Osteoblast (primary cell): ENCODE results near the gene PTPRN2. TPM values are rescaled to one million over a fixed set of nuclear protein-coding genes. Genes with fewer than 3 reads are reported as not detected.
"Not testable (repeated sequence)": the region's sequence is repeated elsewhere in the genome, so short reads cannot be mapped to it uniquely, and the experiment has no call there.

Experiments used
- DNase-seq: peaks from one replicate; pipeline ENCODE4 v3.0.0; 2011; ENCODE audit warnings: low spot score, mixed read lengths; ENCODE audit not compliant: insufficient read length; ENCODE audit errors: missing footprints
- H2AFZ ChIP-seq: 2 replicates; pipeline ENCODE4 v1.6.0; 2011; ENCODE audit warnings: mild to moderate bottlenecking, low read length
- H3K27ac ChIP-seq: 2 replicates; pipeline ENCODE4 v1.5.1; 2011; ENCODE audit warnings: mild to moderate bottlenecking, low read depth, low read length, moderate library complexity
- H3K27me3 ChIP-seq: 2 replicates; pipeline ENCODE4 v1.6.0; 2012; ENCODE audit warnings: mild to moderate bottlenecking, control low read depth, inconsistent platforms, low read length, moderate library complexity; ENCODE audit not compliant: insufficient read depth
- H3K36me3 ChIP-seq: 2 replicates; pipeline ENCODE4 v1.5.1; 2011; ENCODE audit warnings: mild to moderate bottlenecking, low read length, control low read depth, moderate library complexity; ENCODE audit not compliant: insufficient read depth
- H3K4me1 ChIP-seq: 2 replicates; pipeline ENCODE4 v1.5.1; 2011; ENCODE audit warnings: mild to moderate bottlenecking, low read length, control low read depth, moderate library complexity; ENCODE audit not compliant: insufficient read depth
- H3K4me2 ChIP-seq: 2 replicates; pipeline ENCODE4 v1.6.0; 2011; ENCODE audit warnings: mild to moderate bottlenecking, low read length; ENCODE audit not compliant: insufficient read depth
- H3K4me3 ChIP-seq: fragments of 200-600 bp; sonication (generic); 3 replicates; pipeline ENCODE4 v1.5.1; 2012; ENCODE audit warnings: mild to moderate bottlenecking, low read length, inconsistent platforms; ENCODE audit not compliant: insufficient read depth
- H3K79me2 ChIP-seq: 2 replicates; pipeline ENCODE4 v1.6.0; 2012; ENCODE audit warnings: mild to moderate bottlenecking, low read length, control low read depth, inconsistent platforms; ENCODE audit not compliant: insufficient read depth
- H3K9me3 ChIP-seq: 2 replicates; pipeline ENCODE4 v1.5.1; 2011; ENCODE audit warnings: low read depth, low read length, control low read depth
- H4K20me1 ChIP-seq: 2 replicates; pipeline ENCODE4 v1.6.0; 2012; ENCODE audit warnings: mild to moderate bottlenecking, low read length, control low read depth; ENCODE audit not compliant: insufficient read depth
- total RNA-seq: library from RNA; depleted of rRNA; stranded (reverse); fragments of >200 nt; gene quantifications from 2 replicates; pipeline ENCODE4 v1.2.3, GENCODE V29; 2012
- TF ChIP-seq, protein P1 (sequence below): IDR thresholded peaks from 2 replicates; pipeline ENCODE4 v1.5.1; 2011; ENCODE audit warnings: mild to moderate bottlenecking, low read depth, low read length, moderate library complexity; ENCODE audit errors: extremely low read depth

The PTPRN2 gene
- total RNA-seq, 1 donor = 0.36 TPM

DNA sequence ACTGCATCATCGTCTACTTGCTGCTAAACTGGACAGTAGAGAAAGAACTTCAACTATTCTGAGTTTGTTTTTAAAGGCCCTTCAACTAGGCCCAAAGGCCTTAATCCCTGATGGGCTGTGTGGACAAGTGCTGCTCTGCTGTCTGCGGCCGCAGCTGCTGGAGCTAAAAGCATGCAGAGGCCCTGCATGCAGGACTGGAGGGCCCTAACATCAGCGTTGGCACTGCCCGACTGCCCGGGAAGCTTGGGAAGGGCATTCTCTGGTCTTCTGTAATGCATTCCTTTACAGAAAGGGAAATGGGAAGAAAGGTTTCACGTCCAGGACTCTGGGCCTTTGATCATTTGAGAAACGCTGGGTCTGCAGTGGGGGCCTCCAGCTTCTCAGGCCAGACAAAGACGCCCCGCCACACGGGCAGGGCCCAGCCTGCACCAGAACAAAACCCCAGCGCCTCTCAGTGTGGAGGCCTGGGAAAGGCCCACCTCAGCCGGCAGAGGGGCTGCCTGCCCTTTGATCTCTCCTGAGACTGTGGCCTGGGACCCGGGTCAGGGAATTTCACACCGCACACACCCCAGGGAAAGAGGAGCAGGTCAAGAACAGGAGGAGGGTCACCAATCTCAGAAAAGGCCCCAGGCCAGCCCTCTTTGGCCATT lies 1021.5 kb downstream of the PTPRN2 start:
- H3K4me1 ChIP-seq = no peaks in the 10 kb centered on the region
- H3K79me2 ChIP-seq = no peaks in the 10 kb centered on the region
- H3K27me3 ChIP-seq = no peaks in the 10 kb centered on the region
- no peak overlapping the region for H3K27ac ChIP-seq
- no peak for DNase-seq
- no peak overlapping the region for H3K4me3 ChIP-seq
- TF ChIP-seq, protein P1, sequence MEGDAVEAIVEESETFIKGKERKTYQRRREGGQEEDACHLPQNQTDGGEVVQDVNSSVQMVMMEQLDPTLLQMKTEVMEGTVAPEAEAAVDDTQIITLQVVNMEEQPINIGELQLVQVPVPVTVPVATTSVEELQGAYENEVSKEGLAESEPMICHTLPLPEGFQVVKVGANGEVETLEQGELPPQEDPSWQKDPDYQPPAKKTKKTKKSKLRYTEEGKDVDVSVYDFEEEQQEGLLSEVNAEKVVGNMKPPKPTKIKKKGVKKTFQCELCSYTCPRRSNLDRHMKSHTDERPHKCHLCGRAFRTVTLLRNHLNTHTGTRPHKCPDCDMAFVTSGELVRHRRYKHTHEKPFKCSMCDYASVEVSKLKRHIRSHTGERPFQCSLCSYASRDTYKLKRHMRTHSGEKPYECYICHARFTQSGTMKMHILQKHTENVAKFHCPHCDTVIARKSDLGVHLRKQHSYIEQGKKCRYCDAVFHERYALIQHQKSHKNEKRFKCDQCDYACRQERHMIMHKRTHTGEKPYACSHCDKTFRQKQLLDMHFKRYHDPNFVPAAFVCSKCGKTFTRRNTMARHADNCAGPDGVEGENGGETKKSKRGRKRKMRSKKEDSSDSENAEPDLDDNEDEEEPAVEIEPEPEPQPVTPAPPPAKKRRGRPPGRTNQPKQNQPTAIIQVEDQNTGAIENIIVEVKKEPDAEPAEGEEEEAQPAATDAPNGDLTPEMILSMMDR = no peak
- no peaks in the 10 kb centered on the region for H3K9me3 ChIP-seq
- H3K36me3 ChIP-seq = no peaks in the 10 kb centered on the region
- H3K4me2 ChIP-seq = no peak overlapping the region
- H2AFZ ChIP-seq = no peak overlapping the region
- no peaks in the 10 kb centered on the region for H4K20me1 ChIP-seq

DNA sequence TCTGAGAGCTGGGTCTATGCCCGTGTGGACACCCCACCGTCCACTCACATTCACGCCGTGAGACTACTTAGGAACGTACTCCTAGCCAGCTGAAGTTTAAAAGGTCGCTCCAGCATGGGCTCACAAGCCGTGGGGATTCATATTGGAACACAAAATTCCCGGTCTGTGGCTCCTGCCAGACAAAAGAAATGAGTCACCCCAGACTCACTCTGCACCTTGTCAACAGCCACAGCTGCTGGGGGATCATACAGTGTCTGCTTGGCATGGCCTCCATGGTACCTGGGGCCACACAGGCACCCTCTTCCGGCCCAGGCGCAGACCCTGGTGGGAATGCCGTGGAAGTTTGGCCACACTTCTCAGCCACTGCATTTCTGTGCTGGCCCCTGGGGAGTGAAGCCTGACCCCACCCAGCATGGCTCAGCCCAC lies 1022.4 kb downstream of the PTPRN2 start:
- no peaks in the 10 kb centered on the region for H3K79me2 ChIP-seq
- no peak overlapping the region for H3K4me3 ChIP-seq
- no peak overlapping the region for H3K27ac ChIP-seq
- H3K27me3 ChIP-seq = no peaks in the 10 kb centered on the region
- H3K9me3 ChIP-seq = no peaks in the 10 kb centered on the region
- no peak overlapping the region for H2AFZ ChIP-seq
- H3K4me1 ChIP-seq = no peaks in the 10 kb centered on the region
- TF ChIP-seq, protein P1 = no peak
- H4K20me1 ChIP-seq = no peaks in the 10 kb centered on the region
- no peak for DNase-seq
- H3K4me2 ChIP-seq = no peak overlapping the region
- H3K36me3 ChIP-seq = no peaks in the 10 kb centered on the region

DNA sequence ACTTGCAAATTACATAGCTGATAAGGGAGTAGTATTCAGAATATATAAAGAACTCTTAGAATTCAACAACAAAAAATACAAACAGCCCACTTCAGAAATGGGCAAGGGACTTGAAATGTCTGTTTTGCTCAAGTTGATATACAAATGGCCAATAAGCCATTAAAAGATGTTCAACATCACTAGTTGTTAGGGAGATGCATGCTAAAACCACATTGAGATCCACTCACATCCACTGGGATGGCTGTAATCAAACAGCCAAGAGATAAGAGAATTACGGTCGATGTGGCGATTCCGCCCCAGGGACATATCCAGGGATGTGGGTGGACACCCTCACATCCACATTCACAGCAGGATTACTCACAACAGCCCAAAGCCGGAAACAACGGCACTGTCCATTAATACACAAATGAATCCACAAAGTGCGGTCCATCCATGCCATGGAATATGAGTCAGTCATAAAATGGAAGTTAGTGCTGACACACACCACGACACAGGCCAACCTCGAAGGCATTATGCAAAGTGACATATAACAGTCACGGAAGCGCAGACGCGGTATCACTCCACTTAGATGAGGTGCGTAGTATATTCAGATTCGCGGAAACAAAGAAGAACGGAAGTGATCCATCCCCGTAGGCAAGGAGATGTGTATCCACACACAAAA lies 1023.0 kb downstream of the PTPRN2 start:
- Histone ChIP-seq H3K27ac (no peak overlapping the region), H4K20me1 (no peaks in the 10 kb centered on the region), H3K4me3 (no peak overlapping the region), H3K4me1 (no peaks in the 10 kb centered on the region), H2AFZ (no peak overlapping the region), H3K9me3 (no peaks in the 10 kb centered on the region), H3K4me2 (no peak overlapping the region), H3K27me3 (no peaks in the 10 kb centered on the region), H3K79me2 (no peaks in the 10 kb centered on the region), H3K36me3 (no peaks in the 10 kb centered on the region)
- TF ChIP-seq, protein P1 = no peak
- no peak for DNase-seq

DNA sequence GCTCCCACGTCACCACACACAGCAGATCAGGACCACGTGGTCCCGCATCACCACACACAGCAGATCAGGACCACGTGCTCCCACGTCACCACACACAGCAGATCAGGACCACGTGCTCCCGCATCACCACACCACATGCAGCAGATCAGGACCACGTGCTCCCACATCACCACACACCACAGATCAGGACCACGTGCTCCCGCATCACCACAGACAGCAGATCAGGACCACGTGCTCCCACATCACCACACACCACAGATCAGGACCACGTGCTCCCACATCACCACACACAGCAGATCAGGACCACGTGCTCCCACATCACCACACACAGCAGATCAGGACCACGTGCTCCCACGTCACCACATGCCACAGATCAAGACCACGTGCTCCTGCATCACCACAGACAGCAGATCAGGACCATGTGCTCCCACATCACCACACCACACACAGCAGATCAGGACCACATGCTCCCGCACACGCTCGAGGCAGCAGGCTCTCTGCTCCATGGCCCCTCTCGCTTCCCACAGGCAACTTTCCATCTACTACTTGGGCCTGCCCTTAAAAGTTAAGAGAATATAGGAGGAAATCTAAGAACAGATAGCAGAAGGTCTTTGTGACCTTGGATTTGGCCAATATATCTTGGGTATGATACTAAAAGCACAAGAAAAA lies 1024.0 kb downstream of the PTPRN2 start:
- DNase-seq, H3K36me3 ChIP-seq, H3K9me3 ChIP-seq, H3K27ac ChIP-seq, H3K79me2 ChIP-seq, H4K20me1 ChIP-seq, H3K4me1 ChIP-seq, H3K4me2 ChIP-seq, H3K27me3 ChIP-seq, H3K4me3 ChIP-seq, H2AFZ ChIP-seq: not testable (repeated sequence)

DNA sequence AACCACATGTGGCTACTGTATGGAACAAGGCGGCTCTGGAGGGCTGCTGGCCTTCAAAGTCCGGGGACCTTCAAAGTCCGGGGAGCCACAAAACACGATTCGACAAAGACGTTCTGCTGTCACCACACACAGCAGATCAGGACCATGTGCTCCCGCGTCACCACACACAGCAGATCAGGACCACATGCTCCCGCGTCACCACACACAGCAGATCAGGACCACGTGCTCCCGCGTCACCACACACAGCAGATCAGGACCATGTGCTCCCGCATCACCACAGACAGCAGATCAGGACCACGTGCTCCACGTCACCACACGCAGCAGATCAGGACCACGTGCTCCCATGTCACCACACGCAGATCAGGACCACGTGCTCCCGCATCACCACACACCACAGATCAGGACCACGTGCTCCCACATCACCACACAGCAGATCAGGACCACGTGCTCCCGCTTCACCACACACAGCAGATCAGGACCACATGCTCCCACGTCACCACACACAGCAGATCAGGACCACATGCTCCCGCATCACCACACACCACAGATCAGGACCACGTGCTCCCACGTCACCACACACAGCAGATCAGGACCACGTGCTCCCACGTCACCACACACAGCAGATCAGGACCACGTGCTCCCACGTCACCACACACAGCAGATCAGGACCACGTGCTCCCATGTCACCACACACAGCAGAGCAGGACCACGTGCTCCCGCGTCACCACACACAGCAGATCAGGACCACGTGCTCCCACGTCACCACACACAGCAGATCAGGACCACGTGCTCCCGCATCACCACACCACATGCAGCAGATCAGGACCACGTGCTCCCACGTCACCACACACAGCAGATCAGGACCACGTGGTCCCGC lies 1024.9 kb downstream of the PTPRN2 start:
- H3K4me2 ChIP-seq, H3K36me3 ChIP-seq, DNase-seq, H3K27ac ChIP-seq, H3K4me3 ChIP-seq, H3K27me3 ChIP-seq, H4K20me1 ChIP-seq, H3K4me1 ChIP-seq, H3K9me3 ChIP-seq, H3K79me2 ChIP-seq, H2AFZ ChIP-seq: not testable (repeated sequence)
